Measurements from ENCODE around the gene MAT2A. TPM values are rescaled to one million over a fixed set of nuclear protein-coding genes. Genes with fewer than 3 reads are reported as not detected.
A peak's percentile ranks its signal among the peaks of the same experiment; 100 is the strongest.

Gene MAT2A
- total and polyA plus RNA-seq, 10 of the 15 experiments (the other 5 are each of a cell fraction or from before 2014, with no cell fraction given): 97.6 to 408 (median 290) TPM

DNA sequence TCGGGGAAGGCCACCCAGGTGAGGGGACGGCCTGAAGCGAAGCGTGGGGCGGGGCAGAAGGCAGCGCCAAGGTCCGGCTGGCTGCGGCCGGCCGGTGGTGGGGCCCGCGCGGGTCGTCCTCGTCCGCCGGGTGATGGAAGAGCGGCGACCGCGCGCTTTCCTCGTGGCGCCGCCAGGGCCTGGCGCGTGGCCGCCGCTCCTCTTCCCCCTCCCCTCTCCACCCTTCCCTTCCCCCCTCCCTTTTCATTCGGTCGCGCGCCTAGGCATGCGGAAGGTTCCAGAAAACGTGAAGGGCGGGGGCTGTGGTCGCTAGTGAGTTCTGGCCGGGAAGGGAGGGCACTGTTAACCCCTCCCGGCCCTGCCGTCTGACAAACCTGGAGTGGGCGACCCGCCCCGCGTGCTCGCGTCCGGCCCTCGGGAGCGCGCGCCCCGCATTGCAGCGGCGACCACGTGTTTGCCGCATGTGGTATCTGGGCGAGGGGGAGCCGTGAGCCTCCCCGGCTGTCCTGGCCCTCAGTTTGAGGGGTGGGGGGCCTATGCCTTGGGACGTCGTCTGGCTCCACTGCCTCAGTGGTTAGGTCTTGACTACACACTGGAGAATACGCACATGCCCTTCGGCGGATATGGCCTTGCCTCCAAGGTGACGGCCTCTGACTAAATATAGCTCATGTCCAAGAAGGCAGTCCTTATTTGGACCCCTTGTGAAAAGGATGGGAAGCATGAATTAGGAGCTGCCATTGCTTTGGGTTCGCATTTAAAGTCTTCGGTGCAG lies 579 bp downstream of the MAT2A start (continued):
- TF ChIP-seq NKRF (conservative IDR thresholded peaks at IDR 0.05) (peak; percentile 86), RAD51 (IDR thresholded peaks at IDR 0.05) (peak; percentile 57), ZNF207 (IDR thresholded peaks at IDR 0.05; ENCODE audit: borderline replicate concordance) (0 out of 2 replicates have a peak, but pooled peaks have one; percentile 21), ZNF592 (IDR thresholded peaks at IDR 0.05) (no peak), CBX5 (IDR thresholded peaks at IDR 0.05; ENCODE audit: low read depth) (no peak), BCL11A (IDR thresholded peaks at IDR 0.05; ENCODE audit: low read depth, low read length) (no peak), LARP7 (IDR thresholded peaks at IDR 0.05) (peak; percentile 13; the same call in 1 of the 2 replicates), TAF1 (IDR thresholded peaks at IDR 0.05; ENCODE audit: borderline replicate concordance, low read depth, low read length) (0 out of 2 replicates have a peak, but pooled peaks have one; percentile 27), E2F4 (IDR thresholded peaks at IDR 0.05; ENCODE audit: low read depth, low read length) (no peak), CREM (IDR thresholded peaks at IDR 0.05; ENCODE audit: low read depth) (peak; percentile 8; the same call in 1 of the 2 replicates), ATF3 (IDR thresholded peaks at IDR 0.05; ENCODE audit: borderline replicate concordance, extremely low read depth, low read depth, low read length) (no peak), CHD2 (IDR thresholded peaks at IDR 0.05; ENCODE audit: borderline replicate concordance, low read depth, low read length) (0 out of 2 replicates have a peak, but pooled peaks have one; percentile 24)
- TF ChIP-seq, protein P1, sequence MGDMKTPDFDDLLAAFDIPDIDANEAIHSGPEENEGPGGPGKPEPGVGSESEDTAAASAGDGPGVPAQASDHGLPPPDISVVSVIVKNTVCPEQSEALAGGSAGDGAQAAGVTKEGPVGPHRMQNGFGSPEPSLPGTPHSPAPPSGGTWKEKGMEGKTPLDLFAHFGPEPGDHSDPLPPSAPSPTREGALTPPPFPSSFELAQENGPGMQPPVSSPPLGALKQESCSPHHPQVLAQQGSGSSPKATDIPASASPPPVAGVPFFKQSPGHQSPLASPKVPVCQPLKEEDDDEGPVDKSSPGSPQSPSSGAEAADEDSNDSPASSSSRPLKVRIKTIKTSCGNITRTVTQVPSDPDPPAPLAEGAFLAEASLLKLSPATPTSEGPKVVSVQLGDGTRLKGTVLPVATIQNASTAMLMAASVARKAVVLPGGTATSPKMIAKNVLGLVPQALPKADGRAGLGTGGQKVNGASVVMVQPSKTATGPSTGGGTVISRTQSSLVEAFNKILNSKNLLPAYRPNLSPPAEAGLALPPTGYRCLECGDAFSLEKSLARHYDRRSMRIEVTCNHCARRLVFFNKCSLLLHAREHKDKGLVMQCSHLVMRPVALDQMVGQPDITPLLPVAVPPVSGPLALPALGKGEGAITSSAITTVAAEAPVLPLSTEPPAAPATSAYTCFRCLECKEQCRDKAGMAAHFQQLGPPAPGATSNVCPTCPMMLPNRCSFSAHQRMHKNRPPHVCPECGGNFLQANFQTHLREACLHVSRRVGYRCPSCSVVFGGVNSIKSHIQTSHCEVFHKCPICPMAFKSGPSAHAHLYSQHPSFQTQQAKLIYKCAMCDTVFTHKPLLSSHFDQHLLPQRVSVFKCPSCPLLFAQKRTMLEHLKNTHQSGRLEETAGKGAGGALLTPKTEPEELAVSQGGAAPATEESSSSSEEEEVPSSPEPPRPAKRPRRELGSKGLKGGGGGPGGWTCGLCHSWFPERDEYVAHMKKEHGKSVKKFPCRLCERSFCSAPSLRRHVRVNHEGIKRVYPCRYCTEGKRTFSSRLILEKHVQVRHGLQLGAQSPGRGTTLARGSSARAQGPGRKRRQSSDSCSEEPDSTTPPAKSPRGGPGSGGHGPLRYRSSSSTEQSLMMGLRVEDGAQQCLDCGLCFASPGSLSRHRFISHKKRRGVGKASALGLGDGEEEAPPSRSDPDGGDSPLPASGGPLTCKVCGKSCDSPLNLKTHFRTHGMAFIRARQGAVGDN (IDR thresholded peaks at IDR 0.05): peak; percentile 25; the same call in 1 of the 2 replicates
- TF ChIP-seq, protein P2, sequence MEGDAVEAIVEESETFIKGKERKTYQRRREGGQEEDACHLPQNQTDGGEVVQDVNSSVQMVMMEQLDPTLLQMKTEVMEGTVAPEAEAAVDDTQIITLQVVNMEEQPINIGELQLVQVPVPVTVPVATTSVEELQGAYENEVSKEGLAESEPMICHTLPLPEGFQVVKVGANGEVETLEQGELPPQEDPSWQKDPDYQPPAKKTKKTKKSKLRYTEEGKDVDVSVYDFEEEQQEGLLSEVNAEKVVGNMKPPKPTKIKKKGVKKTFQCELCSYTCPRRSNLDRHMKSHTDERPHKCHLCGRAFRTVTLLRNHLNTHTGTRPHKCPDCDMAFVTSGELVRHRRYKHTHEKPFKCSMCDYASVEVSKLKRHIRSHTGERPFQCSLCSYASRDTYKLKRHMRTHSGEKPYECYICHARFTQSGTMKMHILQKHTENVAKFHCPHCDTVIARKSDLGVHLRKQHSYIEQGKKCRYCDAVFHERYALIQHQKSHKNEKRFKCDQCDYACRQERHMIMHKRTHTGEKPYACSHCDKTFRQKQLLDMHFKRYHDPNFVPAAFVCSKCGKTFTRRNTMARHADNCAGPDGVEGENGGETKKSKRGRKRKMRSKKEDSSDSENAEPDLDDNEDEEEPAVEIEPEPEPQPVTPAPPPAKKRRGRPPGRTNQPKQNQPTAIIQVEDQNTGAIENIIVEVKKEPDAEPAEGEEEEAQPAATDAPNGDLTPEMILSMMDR (IDR thresholded peaks at IDR 0.05 in 2 of 3, conservative IDR thresholded peaks at IDR 0.05 in 1 of 3; ENCODE audit: control insufficient read depth in 2 of 3, extremely low read depth in 1 of 3, insufficient read depth in 1 of 3, low read depth in 3 of 3, low read length in 3 of 3): no peak
